HepG2 (cell line): ENCODE measurements around the gene CENPE. TPM values are rescaled to one million over a fixed set of nuclear protein-coding genes. Genes with fewer than 3 reads are reported as not detected.

Experiments used
- CHD2 ChIP-seq: IDR thresholded peaks from 2 replicates; pipeline ENCODE4 v1.6.1; 2011; ENCODE audit warnings: low read depth, low read length, improper control_type of control experiment
- FOXK2 ChIP-seq: fragments of 450-650 bp; IDR thresholded peaks from 2 replicates; pipeline ENCODE4 v1.6.1; 2016
- HIVEP1 ChIP-seq: sonication (generic); formaldehyde crosslinking; IDR thresholded peaks from 2 replicates; pipeline ENCODE4 v1.4.0; 2020; ENCODE audit warnings: mild to moderate bottlenecking, missing genetic modification reagents
- MBNL3 ChIP-seq: fragments of 250-450 bp; sonication (Bioruptor Pico); conservative IDR thresholded peaks from 2 replicates; pipeline ENCODE4 v1.8.0; 2022; ENCODE audit warnings: mild to moderate bottlenecking, inconsistent platforms
- MXD1 ChIP-seq: sonication (generic); formaldehyde crosslinking; IDR thresholded peaks from 2 replicates; pipeline ENCODE4 v1.4.0; 2020; ENCODE audit warnings: mild to moderate bottlenecking, missing genetic modification reagents
- PCBP1 ChIP-seq: fragments of 200-400 bp; formaldehyde crosslinking; IDR thresholded peaks from 2 replicates; pipeline ENCODE4 v1.6.1; 2017; ENCODE audit warnings: mild to moderate bottlenecking, low read depth, low read length, borderline replicate concordance
- PHB2 ChIP-seq: fragments of 450-650 bp; IDR thresholded peaks from 2 replicates; pipeline ENCODE4 v1.6.1; 2018; ENCODE audit not compliant: partially characterized antibody
- SRSF4 ChIP-seq: fragments of 200-400 bp; formaldehyde crosslinking; IDR thresholded peaks from one replicate; pipeline ENCODE4 v1.6.1; 2018; ENCODE audit warnings: mild to moderate bottlenecking, low read depth, low read length, moderate library complexity; ENCODE audit not compliant: poor library complexity, severe bottlenecking
- SSRP1 ChIP-seq: IDR thresholded peaks from 2 replicates; pipeline ENCODE4 v1.6.1; 2016; ENCODE audit warnings: control low read depth
- SUZ12 ChIP-seq: fragments of 150-350 bp; IDR thresholded peaks from 2 replicates; pipeline ENCODE4 v1.6.1; 2014; ENCODE audit warnings: low read depth, low read length
- USF2 ChIP-seq, 2 experiments: sonication (generic) in 1 of 2; formaldehyde crosslinking in 1 of 2; IDR thresholded peaks; 2 replicates each; pipeline versions ENCODE4 v1.5.1 to v1.6.1; 2011 to 2020; ENCODE audit warnings: borderline replicate concordance in 1 of 2, low read depth in 1 of 2, low read length in 1 of 2, mild to moderate bottlenecking in 1 of 2, missing genetic modification reagents in 1 of 2, moderate library complexity in 1 of 2
- ZC3H13 ChIP-seq: sonication (generic); formaldehyde crosslinking; IDR thresholded peaks from 2 replicates; pipeline ENCODE4 v1.8.1; 2023; ENCODE audit warnings: mild to moderate bottlenecking, missing genetic modification reagents, moderate library complexity
- ZNF143 ChIP-seq: sonication (generic); formaldehyde crosslinking; IDR thresholded peaks from 2 replicates; pipeline ENCODE4 v1.4.0; 2020; ENCODE audit warnings: missing genetic modification reagents
- ZNF281 ChIP-seq: sonication (generic); formaldehyde crosslinking; IDR thresholded peaks from 2 replicates; pipeline ENCODE4 v1.4.0; 2020; ENCODE audit warnings: missing genetic modification reagents, borderline replicate concordance
- ZNF431 ChIP-seq: sonication (generic); formaldehyde crosslinking; IDR thresholded peaks from 2 replicates; pipeline ENCODE4 v1.9.0; 2022; ENCODE audit warnings: missing genetic modification reagents, low read depth, mild to moderate bottlenecking, borderline replicate concordance
- ZNF512B ChIP-seq: sonication (generic); formaldehyde crosslinking; IDR thresholded peaks from 2 replicates; pipeline ENCODE4 v1.5.1; 2020; ENCODE audit warnings: missing genetic modification reagents, mild to moderate bottlenecking, borderline replicate concordance
- ZNF569 ChIP-seq: sonication (generic); formaldehyde crosslinking; IDR thresholded peaks from 2 replicates; pipeline ENCODE4 v1.5.0; 2020; ENCODE audit warnings: mild to moderate bottlenecking, missing genetic modification reagents, moderate library complexity, borderline replicate concordance
- ZNF790 ChIP-seq: sonication (generic); formaldehyde crosslinking; IDR thresholded peaks from 2 replicates; pipeline ENCODE4 v1.8.0; 2022; ENCODE audit warnings: missing genetic modification reagents, mild to moderate bottlenecking, borderline replicate concordance
- ZSCAN25 ChIP-seq: sonication (generic); formaldehyde crosslinking; IDR thresholded peaks from 2 replicates; pipeline ENCODE4 v1.8.0; 2022; ENCODE audit warnings: mild to moderate bottlenecking, missing genetic modification reagents
- polyA plus RNA-seq, 8 experiments: library from polyadenylated mRNA; depleted of rRNA in 3 of 8; stranded (reverse) in 7 of 8; unstranded in 1 of 8; fragments of >200 nt; fragmentation: Illumina TruSeq in 4 of 8; extraction: Trizol in 4 of 8; gene quantifications; 2 replicates each; pipeline versions ENCODE4 v1.2.1 to v1.2.3, GENCODE V29; 2011 to 2016; ENCODE audit warnings: low read depth in 4 of 8, missing spikeins in 1 of 8, mixed read lengths in 1 of 8; ENCODE audit not compliant: insufficient read depth in 1 of 8
- total RNA-seq, 5 experiments: library from RNA; depleted of rRNA; stranded (reverse); fragments of >200 nt; fragmentation: Illumina TruSeq; extraction: Trizol; gene quantifications; 2 replicates each; pipeline ENCODE4 v1.2.3, GENCODE V29; 2016; ENCODE audit warnings: low read depth in 1 of 5

Gene CENPE
- total and polyA plus RNA-seq, 2 of the 13 experiments (the other 11 are each of a cell fraction or from before 2014, with no cell fraction given): 2.1 to 19.8 TPM

- TF ChIP-seq USF2 (IDR thresholded peaks at IDR 0.05; ENCODE audit: low read depth, low read length) (no peak), USF2 (CRISPR knock-in tag; IDR thresholded peaks at IDR 0.05; ENCODE audit: borderline replicate concordance) (no peak), ZNF569 (no peak), ZNF512B (CRISPR knock-in tag) (no peak; the same call in 1 of the 2 replicates), HIVEP1 (CRISPR knock-in tag) (no peak), PHB2 (no peak), SSRP1 (CRISPR knock-in tag) (no peak), ZSCAN25 (CRISPR knock-in tag) (no peak; the same call in 1 of the 2 replicates), SRSF4 (peak; percentile 48), ZNF790 (CRISPR knock-in tag) (0 out of 2 replicates have a peak, but pooled peaks have one; percentile 14), ZNF281 (no peak), CHD2 (no peak), SUZ12 (no peak), PCBP1 (no peak), MBNL3 (CRISPR knock-in tag) (no peak), ZNF143 (CRISPR knock-in tag) (0 out of 2 replicates have a peak, but pooled peaks have one; percentile 33), ZC3H13 (CRISPR knock-in tag) (0 out of 2 replicates have a peak, but pooled peaks have one; percentile 39), ZNF431 (CRISPR knock-in tag) (peak; percentile 34; the same call in 1 of the 2 replicates), FOXK2 (no peak), MXD1 (CRISPR knock-in tag) (peak; percentile 93)
These were observed 122.0 kb downstream of the CENPE start (continued) for GRCh38 chr4:103075894-103076746.
